Cardiac ventricle fibroblast (primary cell): Measurements from ENCODE around the gene ABCA1. TPM values are rescaled to one million over a fixed set of nuclear protein-coding genes. Genes with fewer than 3 reads are reported as not detected.

Experiments
- total RNA-seq: library from RNA; depleted of rRNA; stranded (reverse); fragments of >200 nt; gene quantifications from 2 replicates; pipeline ENCODE4 v1.2.3, GENCODE V29; 2015

ABCA1 gene, protein sequence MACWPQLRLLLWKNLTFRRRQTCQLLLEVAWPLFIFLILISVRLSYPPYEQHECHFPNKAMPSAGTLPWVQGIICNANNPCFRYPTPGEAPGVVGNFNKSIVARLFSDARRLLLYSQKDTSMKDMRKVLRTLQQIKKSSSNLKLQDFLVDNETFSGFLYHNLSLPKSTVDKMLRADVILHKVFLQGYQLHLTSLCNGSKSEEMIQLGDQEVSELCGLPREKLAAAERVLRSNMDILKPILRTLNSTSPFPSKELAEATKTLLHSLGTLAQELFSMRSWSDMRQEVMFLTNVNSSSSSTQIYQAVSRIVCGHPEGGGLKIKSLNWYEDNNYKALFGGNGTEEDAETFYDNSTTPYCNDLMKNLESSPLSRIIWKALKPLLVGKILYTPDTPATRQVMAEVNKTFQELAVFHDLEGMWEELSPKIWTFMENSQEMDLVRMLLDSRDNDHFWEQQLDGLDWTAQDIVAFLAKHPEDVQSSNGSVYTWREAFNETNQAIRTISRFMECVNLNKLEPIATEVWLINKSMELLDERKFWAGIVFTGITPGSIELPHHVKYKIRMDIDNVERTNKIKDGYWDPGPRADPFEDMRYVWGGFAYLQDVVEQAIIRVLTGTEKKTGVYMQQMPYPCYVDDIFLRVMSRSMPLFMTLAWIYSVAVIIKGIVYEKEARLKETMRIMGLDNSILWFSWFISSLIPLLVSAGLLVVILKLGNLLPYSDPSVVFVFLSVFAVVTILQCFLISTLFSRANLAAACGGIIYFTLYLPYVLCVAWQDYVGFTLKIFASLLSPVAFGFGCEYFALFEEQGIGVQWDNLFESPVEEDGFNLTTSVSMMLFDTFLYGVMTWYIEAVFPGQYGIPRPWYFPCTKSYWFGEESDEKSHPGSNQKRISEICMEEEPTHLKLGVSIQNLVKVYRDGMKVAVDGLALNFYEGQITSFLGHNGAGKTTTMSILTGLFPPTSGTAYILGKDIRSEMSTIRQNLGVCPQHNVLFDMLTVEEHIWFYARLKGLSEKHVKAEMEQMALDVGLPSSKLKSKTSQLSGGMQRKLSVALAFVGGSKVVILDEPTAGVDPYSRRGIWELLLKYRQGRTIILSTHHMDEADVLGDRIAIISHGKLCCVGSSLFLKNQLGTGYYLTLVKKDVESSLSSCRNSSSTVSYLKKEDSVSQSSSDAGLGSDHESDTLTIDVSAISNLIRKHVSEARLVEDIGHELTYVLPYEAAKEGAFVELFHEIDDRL (N-terminal part only)
- total RNA-seq: 32.9 and 38.1 TPM in 2 replicates

DNA sequence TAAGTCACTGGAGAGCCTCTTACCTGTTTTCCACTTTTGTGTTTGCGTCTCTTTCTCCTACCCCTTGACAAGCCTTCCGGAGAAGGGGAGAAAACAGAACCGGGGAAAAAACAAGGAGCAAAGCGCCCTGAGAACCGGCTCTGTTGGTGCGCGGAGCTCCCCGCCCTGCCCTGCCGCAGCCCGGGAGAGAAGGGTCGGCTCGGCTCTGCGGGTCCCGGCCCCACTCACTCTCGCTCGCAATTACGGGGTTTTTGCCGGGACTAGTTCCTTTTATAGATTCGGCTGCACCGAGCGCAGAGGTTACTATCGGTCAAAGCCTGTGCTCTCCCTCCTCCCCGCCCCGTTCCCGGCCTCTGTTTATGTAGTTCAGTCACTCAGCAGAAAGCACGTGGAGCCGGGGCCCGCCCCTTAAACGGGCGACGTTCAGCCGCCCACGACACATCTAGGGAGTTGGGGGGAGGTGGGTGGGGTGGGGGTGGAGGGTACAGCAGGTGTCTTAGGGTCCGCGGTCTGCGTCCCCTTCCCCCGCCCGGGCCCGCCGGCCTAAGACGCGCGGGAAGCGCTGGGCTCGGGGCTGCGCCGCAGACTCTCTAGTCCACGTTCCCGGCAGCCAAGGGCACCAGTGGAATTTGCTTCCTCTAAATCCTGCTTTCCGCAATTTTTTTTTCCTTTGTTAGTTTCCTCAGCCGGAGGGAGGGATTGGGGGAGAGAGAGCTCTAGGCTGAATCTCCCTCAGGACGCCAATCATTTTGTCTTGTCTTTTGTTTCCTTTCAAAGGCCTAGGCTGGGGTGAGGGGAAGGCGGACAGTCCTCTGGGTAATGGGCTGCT is at the start of gene ABCA1:
Gene ABCA1, minus strand, starts transcription at position 244 of the 829 bp plus-strand sequence. CDS start 24,476 bp downstream, outside the sequence.

DNA sequence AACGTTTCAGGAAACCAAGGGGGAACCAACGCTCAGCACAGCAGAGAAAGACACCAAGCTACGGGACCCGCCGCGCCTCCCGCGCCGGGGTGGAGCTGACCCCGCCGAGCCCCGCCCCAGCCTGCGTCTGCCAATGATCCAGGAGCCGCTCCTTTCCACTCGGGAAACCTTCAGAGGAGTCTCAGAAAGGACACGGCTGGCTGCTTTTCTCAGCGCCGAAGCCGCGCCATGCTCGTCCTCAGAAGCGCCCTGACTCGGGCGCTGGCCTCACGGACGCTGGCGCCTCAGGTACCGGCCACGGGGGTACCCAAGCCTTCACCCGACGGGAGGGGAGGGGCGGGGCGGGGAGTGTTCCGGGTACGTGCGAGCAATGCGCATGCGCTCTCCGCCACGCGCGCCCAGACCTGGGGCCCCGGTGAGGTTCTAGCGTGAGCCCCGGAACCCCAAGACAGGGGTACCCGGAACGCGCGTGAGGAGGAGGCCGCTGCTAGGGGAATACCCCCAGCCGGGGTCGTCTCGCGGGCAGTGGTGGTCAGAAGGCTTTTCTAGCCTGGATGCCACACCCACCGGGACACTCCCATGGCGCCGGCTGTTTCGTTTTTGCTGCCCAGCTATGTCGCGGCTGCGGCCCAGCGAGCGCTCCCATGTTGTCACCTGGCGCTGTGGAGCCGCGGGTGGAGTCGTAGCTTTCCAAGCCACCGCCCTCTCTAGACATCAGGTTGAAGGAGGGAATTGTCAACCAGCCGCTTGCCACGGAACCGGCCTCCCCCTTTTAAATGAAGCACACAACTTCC is 180.2 kb downstream of the ABCA1 start, which contains the start of gene NIPSNAP3A:
Gene NIPSNAP3A, plus strand, starts transcription at position 119 of the 794 bp plus-strand sequence. Its CDS starts 110 bp downstream, at position 229.

Other genes starting within 250 kb of the ABCA1 start
- not detected in 2 replicates for gene OR13D1, start 233.6 kb downstream of the ABCA1 start, total RNA-seq
- gene NIPSNAP3A, start 180.5 kb downstream of the ABCA1 start, total RNA-seq: 11.0 and 13.2 TPM in 2 replicates
- 0.25 and 0.29 TPM in 2 replicates for gene NIPSNAP3B, start 164.0 kb downstream of the ABCA1 start, total RNA-seq